Neural cell (in vitro differentiated cells): ENCODE measurements around the gene CIT.

Experiments used
- CTCF ChIP-seq: fragments of 450-650 bp; IDR thresholded peaks from 2 replicates; pipeline ENCODE4 v1.5.1; 2014; ENCODE audit warnings: antibody characterized with exemption, mild to moderate bottlenecking, moderate library complexity; ENCODE audit not compliant: poor library complexity, severe bottlenecking
- EP300 ChIP-seq: fragments of 450-650 bp; conservative IDR thresholded peaks from 2 replicates; pipeline ENCODE4 v1.6.1; 2014; ENCODE audit warnings: antibody characterized with exemption, mild to moderate bottlenecking, moderate library complexity; ENCODE audit not compliant: poor library complexity, severe bottlenecking
- EZH2 ChIP-seq: fragments of 200-600, 300-800 bp; shearing (Covaris generic), sonication (generic); IDR thresholded peaks from 2 replicates; pipeline ENCODE4 v1.6.1; 2014; ENCODE audit warnings: antibody characterized with exemption, low read length, borderline replicate concordance, mild to moderate bottlenecking; ENCODE audit not compliant: insufficient read depth, poor library complexity, severe bottlenecking
- MXI1 ChIP-seq: fragments of 450-650 bp; conservative IDR thresholded peaks from 2 replicates; pipeline ENCODE4 v1.6.1; 2014; ENCODE audit warnings: antibody characterized with exemption, mild to moderate bottlenecking; ENCODE audit not compliant: poor library complexity, severe bottlenecking
- POLR2AphosphoS5 ChIP-seq: IDR thresholded peaks from 2 replicates; pipeline ENCODE4 v1.6.1; 2012
- SMC3 ChIP-seq: fragments of 450-650 bp; conservative IDR thresholded peaks from 2 replicates; pipeline ENCODE4 v1.6.1; 2014; ENCODE audit warnings: antibody characterized with exemption, mild to moderate bottlenecking, moderate library complexity; ENCODE audit not compliant: poor library complexity
- TAF1 ChIP-seq: IDR thresholded peaks from 2 replicates; pipeline ENCODE4 v1.6.1; 2012; ENCODE audit warnings: low read depth
- TF ChIP-seq, protein P1 (sequence below): IDR thresholded peaks from 2 replicates; pipeline ENCODE4 v1.6.1; 2012; ENCODE audit warnings: borderline replicate concordance

DNA sequence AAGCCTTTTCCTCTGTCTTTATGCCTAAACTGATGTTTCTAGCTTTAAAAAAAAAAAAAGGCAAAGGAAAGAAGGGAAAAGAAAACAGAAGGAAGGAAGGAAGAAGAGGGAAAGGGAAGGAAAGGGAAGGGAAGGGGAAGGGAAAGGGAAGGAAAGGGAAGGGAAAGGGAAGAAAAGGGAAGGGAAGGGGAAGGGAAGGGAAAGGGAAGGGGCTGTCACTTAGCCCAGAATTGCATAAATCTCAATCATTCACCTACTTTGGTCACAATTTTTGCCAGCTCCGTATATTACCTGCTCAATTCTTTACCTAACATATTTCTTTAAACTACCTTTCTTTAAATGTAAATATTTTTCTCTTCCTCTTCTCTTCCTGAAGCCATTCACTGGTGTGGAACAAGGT lies 26.8 kb downstream of the CIT start:
- TF ChIP-seq TAF1 = no peak
- TF ChIP-seq CTCF = no peak
- TF ChIP-seq EP300 = no peak
- TF ChIP-seq SMC3 = no peak
- TF ChIP-seq POLR2AphosphoS5 = no peak
- no peak for TF ChIP-seq MXI1
- TF ChIP-seq EZH2 = no peak
- TF ChIP-seq, protein P1, sequence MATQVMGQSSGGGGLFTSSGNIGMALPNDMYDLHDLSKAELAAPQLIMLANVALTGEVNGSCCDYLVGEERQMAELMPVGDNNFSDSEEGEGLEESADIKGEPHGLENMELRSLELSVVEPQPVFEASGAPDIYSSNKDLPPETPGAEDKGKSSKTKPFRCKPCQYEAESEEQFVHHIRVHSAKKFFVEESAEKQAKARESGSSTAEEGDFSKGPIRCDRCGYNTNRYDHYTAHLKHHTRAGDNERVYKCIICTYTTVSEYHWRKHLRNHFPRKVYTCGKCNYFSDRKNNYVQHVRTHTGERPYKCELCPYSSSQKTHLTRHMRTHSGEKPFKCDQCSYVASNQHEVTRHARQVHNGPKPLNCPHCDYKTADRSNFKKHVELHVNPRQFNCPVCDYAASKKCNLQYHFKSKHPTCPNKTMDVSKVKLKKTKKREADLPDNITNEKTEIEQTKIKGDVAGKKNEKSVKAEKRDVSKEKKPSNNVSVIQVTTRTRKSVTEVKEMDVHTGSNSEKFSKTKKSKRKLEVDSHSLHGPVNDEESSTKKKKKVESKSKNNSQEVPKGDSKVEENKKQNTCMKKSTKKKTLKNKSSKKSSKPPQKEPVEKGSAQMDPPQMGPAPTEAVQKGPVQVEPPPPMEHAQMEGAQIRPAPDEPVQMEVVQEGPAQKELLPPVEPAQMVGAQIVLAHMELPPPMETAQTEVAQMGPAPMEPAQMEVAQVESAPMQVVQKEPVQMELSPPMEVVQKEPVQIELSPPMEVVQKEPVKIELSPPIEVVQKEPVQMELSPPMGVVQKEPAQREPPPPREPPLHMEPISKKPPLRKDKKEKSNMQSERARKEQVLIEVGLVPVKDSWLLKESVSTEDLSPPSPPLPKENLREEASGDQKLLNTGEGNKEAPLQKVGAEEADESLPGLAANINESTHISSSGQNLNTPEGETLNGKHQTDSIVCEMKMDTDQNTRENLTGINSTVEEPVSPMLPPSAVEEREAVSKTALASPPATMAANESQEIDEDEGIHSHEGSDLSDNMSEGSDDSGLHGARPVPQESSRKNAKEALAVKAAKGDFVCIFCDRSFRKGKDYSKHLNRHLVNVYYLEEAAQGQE = no peak
